ENCODE data around the gene PARP14. TPM values are rescaled to one million over a fixed set of nuclear protein-coding genes. Genes with fewer than 3 reads are reported as not detected.

The PARP14 gene
- total and polyA plus RNA-seq, 10 of the 15 experiments (the other 5 are each of a cell fraction or from before 2014, with no cell fraction given) = 21.6 to 189 (median 92.7) TPM

GRCh38 chr3:122692674-122693073, 12.0 kb downstream of the PARP14 start:
- H4K20me1 ChIP-seq (ENCODE audit: control insufficient read depth, insufficient read depth) = no peaks in the 10 kb centered on the region
- ChIA-PET CTCF (no interaction called here), RAD21 (ENCODE audit: unreplicated experiment) (no interaction called here), SMC1A (ENCODE audit: uncharacterized antibody, unreplicated experiment) (no interaction called here), POLR2A (no interaction called here)
- no peak for FAIRE-seq
- DNase-seq (ENCODE audit: low read depth, low spot score) = no peak
- H3K4me3 ChIP-seq = no peak overlapping the region
- intact Hi-C loops (cut with micrococcal nuclease; ENCODE audit: unreplicated experiment) = no loop called here
- no TSS peak for BruUV-seq (replicated peaks)
- no peak overlapping the region for H3K9ac ChIP-seq (ENCODE audit: control insufficient read depth, insufficient read depth, low read length)
- no peaks in the 10 kb centered on the region for H3K27me3 ChIP-seq (replicated peaks in 1 of 2; ENCODE audit: control insufficient read depth in 2 of 2, insufficient read depth in 2 of 2, low read length in 1 of 2)
- TF ChIP-seq ZNF24 (IDR thresholded peaks at IDR 0.05) = no peak
- TF ChIP-seq NBN (IDR thresholded peaks at IDR 0.05) = no peak
- TF ChIP-seq SREBF2 (IDR thresholded peaks at IDR 0.05; ENCODE audit: low read length) = no peak
- no peak for TF ChIP-seq TAF1 (IDR thresholded peaks at IDR 0.05; ENCODE audit: borderline replicate concordance, low read depth, low read length)
- TF ChIP-seq CTCF (IDR thresholded peaks at IDR 0.05 in 2 of 3, conservative IDR thresholded peaks at IDR 0.05 in 1 of 3; ENCODE audit: control insufficient read depth in 2 of 3, extremely low read depth in 1 of 3, insufficient read depth in 1 of 3, low read depth in 3 of 3, low read length in 3 of 3) = no peak
- no peak for TF ChIP-seq GABPA (IDR thresholded peaks at IDR 0.05; ENCODE audit: low read depth)
- TF ChIP-seq EGR1 (IDR thresholded peaks at IDR 0.05; ENCODE audit: borderline replicate concordance in 1 of 2, low read depth in 2 of 2, low read length in 2 of 2) = no peak
- TF ChIP-seq CREB1 (IDR thresholded peaks at IDR 0.05; ENCODE audit: low read depth) = no peak
- TF ChIP-seq ATF3 (IDR thresholded peaks at IDR 0.05; ENCODE audit: borderline replicate concordance, extremely low read depth, low read depth, low read length) = no peak
- TF ChIP-seq ZZZ3 (IDR thresholded peaks at IDR 0.05; ENCODE audit: control insufficient read depth, insufficient read length, low read depth) = no peak
- no peak for TF ChIP-seq RFX5 (IDR thresholded peaks at IDR 0.05; ENCODE audit: low read depth, low read length)
- TF ChIP-seq SMC3 (IDR thresholded peaks at IDR 0.05; ENCODE audit: borderline replicate concordance, low read length) = no peak
- H3K9me3 ChIP-seq (replicated peaks; ENCODE audit: control insufficient read depth, insufficient read depth, low read length) = peaks cover 3% of the 10 kb centered on the region; the same call in 1 of the 3 replicates
- ATAC-seq = no peak
- peaks cover 2 to 23% of the 10 kb centered on the region in 2 experiments for H3K36me3 ChIP-seq (ENCODE audit: control insufficient read depth in 2 of 2, insufficient read depth in 2 of 2, low read length in 1 of 2)
- no peak overlapping the region for H2AFZ ChIP-seq (ENCODE audit: control insufficient read depth, low read depth, low read length)
- H3K4me1 ChIP-seq (ENCODE audit: control insufficient read depth, insufficient read depth, low read length) = peaks cover 22% of the 10 kb centered on the region
- WGBS (ENCODE audit: insufficient coverage, insufficient replicate concordance, low lambda C conversion rate, missing lambda C conversion rate) = 80% methylated on average over 3 of the region's 3 CpGs
- in situ Hi-C loops (cut with MboI) = no loop called here
- peaks cover 7% of the 10 kb centered on the region for H3K79me2 ChIP-seq (ENCODE audit: control insufficient read depth, insufficient read depth, low read length)
- no peak overlapping the region for H3K4me2 ChIP-seq (ENCODE audit: control insufficient read depth, insufficient read depth)
- H3K27ac ChIP-seq (ENCODE audit: control insufficient read depth, insufficient read depth) = no peak overlapping the region

All from GM12878 (cell line).